NCI-H460 (cell line): ENCODE results near the gene SMIM15. TPM values are rescaled to one million over a fixed set of nuclear protein-coding genes. Genes with fewer than 3 reads are reported as not detected.

Experiments
- DNase-seq: peaks from one replicate; pipeline ENCODE4 v3.0.0-alpha.2; 2016; ENCODE audit warnings: low read depth; ENCODE audit errors: extremely low read depth
- total RNA-seq: library from RNA; depleted of rRNA; stranded (reverse); fragments of >200 nt; shearing (Covaris generic); gene quantifications from 2 replicates; pipeline ENCODE4 v1.2.3, GENCODE V29; 2014

SMIM15 gene
- total RNA-seq, 1 experiment from 2014 or later, result 97.0 TPM

DNA sequence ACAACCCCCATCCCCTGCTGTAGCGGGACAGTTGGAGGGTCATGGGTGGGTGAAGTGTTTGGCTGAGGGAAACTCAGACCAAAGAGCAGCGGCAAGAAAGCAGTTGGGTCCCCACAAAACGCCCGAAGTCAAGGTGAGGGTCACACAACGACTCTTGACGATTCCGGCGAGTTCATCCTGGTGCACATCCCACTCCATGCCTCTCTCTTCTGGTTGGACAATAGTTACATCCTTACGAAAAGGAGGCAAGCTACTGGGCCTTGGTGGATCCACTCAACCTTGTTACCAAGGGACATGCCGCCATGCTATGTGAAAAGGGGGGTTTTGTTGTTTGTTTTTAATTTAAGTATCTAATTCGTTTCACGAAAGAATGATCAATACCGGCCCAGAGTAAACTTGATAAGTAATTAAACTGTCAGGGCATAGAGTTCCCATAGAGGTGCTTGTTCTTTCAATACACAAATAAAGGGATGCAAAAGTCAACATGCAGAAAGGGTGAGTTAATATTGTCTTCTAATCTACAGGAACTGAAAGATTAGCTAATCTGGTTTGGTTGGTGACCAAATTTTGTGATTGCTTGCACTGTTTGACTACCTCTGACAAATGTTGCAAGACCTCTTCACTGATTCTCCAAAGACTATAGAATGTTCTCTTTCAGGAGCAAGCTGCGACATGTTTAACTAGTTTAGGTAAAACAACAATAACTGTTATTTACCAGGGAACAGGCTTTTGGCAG is 732 bp upstream of the SMIM15 start:
- peak; percentile 19 for DNase-seq

DNA sequence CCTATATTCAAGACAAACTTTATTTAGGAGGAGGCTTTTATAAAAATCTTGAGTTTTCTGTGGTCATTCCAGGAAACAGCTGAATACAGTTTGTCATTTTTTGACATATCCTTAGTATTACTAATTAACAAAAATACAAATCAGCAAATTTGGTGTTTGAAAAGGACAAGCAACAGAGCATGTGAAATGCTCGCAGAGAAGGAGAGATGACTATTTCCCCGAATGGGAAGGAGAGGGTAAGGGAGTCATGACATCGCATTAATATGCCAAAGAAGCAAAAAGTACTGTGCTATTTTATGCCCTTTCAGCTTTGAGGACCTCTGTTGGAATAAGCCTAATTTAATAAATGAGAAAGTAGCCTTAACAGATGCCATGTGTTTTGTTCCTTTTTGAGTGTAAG is 1.8 kb downstream of the SMIM15 start:
- no peak for DNase-seq

DNA sequence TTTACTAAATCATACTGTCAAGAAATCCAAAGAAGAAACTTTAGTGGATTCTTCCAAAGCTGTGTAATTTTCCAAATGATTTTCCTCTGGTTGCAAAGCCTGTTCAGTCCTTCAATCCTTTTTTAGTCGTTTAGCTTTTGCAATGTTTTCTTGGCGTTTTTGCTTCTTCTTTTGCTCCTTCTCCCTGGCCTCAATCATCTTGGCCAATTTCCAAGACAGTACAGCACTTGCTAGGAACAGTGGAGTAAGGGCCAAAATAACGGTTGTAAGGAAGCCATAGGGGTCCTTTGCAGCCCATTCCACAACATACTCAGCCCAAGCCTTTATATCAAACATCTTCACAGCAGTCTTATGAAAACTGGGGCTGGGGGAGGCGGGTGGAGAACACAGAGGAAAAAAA is 2.4 kb downstream of the SMIM15 start:
- DNase-seq, result no peak

DNA sequence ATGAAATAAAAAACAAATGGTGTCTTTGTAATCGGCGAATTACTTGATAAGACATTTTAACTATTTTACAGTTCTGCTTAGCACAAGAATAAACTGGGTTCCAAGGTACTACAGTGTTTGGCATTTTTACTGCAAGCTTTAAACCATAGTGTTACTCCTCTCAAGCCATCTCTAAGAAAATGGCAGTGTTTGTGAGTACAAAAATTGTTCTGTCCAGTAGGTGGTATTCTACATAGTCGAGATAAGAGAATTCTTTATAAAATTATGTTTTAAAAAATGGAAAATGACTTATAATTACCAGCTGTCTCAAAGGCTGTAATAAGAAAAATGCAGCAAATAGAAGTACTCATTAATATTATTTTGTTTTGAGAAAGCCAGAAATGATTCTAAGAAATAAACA is 3.2 kb downstream of the SMIM15 start:
- DNase-seq, result no peak

DNA sequence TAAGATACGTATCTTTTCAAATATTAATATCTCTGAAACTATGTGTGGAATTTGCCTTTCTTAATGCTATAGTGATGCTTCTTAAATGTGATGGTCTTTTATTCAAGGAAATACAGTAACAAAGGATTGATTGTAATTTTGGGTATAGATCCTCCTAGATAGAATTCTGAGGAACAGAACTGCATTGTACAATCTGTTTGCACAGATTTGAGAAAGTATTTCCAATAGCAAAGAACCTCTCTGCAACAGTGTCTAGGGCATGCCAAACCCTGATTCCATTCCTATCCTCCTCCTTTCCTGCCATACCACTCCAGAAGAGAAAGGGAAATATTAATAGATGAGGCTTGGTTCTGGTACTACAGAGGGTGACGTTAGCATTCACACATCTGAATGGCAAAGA is 10.4 kb downstream of the SMIM15 start:
- DNase-seq, result no peak

DNA sequence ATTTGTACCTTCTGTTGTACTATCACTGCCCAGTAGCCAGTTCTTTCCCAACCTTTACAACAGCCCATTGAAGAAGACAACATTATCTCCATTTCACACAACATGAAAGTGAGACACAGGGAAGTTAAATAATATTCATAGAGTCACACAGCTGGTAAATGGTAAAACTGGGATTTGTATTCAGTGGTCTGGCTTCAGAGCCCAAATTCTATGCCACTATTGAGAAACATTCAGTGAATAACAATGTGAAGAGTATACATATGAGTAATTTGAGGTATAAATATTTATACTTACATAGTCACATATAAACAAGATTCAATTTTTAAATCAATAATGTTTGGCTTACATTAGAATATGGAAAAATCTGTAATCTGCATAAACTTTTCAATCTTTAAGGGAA is 13.8 kb downstream of the SMIM15 start:
- DNase-seq, result no peak

DNA sequence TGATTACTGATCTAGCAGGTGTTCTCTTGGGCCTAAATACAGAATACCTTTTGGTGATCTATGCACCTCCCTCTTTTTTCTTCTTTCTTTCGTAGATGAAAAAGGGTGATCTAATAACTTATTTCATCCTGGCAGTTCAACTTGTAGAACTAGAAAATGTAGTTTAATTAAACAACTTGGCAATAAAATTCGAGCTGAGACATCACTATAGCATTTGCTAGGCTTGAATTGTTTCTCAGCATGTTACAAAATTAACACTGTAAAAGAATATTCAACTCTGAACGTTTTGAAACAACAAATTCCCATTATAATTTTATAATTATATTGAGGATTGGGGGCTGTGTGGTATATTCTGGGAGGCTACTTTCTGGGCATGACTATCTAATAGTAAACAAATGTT is 19.5 kb downstream of the SMIM15 start:
- DNase-seq, result no peak

DNA sequence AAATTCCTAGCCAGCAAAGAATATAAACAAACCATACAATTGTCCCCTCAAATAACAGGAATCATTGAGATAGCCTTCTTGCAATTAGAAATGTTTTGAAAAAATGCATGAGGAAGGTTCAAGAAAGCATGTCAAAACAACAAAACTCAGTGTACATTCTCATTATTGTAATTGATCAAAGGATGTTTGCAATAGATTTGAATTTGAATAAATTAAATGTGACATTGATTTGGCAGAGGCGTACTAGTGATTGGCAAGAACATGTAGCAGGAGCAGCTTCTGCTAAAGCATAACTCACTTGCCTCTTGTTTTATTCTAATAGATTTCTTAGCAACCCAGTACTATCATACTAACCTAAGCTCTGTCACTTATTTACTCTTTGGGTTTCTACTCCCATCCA is 19.9 kb downstream of the SMIM15 start:
- no peak for DNase-seq

DNA sequence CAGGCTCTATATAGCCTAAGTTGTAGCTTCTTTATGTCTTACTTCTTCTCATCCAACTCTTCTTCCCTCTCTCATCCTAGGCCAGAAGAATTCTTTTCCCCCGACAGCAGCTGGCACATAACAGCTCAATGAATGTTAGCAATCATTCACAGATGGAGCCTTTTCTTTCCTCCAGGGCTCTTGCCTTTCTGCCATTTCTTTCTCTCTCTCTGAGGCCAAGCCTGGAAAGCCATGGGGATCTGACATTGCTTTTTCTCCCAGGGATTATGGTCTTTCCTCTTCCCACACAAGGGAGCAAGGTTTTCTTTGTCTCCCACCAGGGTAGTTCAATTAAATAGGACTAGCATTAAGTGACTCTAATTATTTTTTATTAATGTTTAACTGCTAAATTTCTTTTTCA is 20.5 kb downstream of the SMIM15 start:
- no peak for DNase-seq

DNA sequence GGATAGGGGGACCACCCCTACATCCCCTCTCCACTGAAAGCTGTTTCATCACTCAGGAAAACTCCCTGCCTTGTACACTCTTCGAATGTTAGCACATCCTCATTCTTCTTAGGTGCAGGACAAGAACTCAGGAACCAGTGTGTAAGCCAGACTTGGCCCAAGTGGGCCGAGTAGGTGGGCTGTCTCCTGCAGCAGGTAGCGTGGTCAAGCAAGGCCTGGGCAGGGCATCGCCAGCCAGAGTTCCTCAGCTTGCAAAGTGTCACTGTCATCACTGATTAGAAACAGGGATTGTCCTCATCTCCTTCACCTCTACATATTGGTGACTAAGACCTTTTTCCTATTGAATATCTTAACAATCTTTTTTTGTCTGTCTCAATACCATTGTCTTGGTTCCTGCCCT is 22.3 kb downstream of the SMIM15 start:
- DNase-seq, result no peak

DNA sequence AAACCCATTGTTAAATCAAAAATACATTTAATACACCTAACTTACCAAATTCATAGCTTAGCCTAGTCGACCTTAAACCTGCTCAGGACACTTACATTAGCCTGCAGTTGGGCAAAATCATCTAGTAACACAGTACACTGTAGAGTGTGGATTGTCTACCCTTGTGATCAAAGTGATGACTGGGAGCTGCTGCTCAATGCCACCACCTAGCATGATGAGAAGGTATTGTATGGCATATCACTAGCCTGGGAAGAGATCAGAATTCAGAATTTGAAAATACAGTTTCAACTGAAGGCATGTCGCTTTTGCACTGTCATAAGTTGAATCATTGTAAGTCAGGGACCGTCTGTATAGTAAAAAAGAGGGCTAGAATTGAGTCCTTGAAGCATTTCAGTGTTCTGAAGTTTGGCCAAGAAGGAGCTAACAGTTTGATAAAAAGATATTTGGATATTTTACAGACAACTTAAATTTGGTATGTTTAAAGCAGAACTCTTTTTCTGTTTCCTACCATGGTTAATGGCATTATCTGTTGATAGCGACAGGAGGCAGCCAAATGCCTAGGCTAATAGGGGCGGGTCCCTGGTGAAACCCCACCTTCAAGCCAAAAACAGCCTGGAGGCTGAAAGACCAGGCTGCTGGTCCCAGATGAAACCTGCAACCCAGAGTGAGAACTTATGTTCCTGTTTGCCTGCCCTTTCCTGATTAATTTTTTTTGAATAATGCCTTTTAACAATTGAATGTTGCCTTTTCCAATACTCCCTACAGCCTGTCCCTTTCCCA is 23.0 kb downstream of the SMIM15 start:
- DNase-seq, result no peak

DNA sequence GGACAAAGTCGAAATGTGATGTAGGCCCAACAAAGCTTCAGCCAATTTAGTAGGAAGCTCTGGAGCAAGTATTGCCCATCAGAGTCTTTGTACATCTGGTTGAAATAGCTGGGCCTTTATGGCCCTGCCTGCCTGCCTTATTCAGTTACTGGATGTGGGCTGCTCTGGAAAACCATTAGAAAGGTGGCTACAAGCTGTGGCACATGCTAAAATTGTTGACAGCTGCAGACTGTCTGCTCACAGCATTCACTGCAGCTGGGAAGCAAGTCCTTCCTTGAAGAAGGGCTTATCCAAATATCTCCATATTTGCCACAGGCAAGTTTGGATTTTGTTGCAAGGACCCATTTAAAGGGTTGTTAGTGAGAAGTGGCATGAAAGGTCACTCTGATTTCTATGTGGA is 24.4 kb downstream of the SMIM15 start:
- DNase-seq, result no peak

DNA sequence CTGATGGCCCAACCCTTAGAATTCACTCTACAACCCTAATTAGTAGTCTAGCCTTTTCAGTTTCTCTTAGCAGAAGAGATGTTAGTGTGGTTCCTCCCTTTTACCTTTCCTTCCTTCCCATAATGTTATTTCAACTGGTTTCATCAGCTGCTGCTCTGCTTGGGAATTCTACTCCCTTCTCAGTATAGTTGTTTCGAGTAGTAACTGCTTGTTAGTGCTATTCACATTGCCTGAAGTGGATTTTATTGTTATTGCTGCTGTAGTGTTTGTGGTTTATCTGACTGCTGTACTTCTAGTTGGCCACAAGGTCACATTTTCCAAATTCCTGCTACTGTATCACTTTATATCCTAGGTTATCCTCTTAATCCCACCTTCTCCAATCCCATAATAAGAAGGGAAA is 29.7 kb downstream of the SMIM15 start:
- DNase-seq, result peak; percentile 55

DNA sequence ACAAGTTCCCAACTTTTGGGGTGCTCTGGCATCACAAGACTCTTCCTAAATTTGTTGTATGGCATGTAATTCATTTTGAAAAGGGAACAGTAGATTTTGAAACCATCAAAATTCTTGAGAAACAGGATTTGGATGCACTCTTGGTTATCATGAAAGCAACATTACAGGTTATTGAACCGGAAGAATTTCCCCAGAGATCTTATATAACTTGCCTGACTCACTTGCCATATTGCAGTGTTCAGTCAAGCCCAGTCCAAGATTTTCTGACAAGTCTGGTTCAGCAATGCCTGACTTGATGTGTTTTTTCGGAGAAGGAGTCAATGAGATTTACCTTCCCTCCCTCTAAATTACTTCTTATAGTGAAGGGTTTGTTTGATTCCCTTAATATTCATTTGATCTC is 32.0 kb downstream of the SMIM15 start:
- no peak for DNase-seq

DNA sequence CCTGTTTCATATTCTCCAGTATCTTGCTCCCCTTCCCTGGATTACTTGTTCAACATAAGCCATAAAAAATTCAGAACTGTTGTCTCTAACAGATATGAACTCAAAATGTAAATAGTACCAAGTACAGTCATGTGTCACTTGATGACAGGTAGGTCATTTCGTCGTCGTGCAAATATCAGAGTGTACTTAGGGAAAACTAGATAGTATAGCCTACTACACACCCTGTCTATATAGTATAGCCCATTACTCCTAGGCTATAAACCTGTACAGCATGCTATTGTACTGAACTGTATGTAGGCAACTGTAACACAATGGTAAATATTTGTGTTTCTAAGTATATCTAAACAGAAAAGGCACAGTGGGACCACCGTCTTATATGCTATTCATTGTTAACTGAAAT is 39.1 kb downstream of the SMIM15 start:
- DNase-seq, result no peak

DNA sequence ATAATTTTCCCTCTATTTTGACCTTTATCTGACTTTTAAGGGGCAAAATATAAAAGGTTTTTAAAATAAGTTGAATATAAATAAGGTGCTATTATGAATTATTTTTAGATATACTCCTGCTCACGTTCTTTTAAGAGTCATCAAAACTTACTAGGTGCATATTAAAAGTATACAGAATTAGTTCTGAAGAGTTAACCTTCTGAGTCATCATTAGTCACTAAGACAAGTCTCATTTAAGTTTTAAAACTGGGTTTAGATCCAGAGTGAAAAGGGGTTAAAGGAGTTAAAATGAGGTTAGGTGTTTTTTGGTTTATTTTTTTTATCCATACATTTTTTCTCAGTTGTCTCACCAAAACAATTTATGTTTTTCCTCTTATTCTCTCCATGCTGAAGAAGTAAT is 41.7 kb downstream of the SMIM15 start:
- DNase-seq, result no peak

DNA sequence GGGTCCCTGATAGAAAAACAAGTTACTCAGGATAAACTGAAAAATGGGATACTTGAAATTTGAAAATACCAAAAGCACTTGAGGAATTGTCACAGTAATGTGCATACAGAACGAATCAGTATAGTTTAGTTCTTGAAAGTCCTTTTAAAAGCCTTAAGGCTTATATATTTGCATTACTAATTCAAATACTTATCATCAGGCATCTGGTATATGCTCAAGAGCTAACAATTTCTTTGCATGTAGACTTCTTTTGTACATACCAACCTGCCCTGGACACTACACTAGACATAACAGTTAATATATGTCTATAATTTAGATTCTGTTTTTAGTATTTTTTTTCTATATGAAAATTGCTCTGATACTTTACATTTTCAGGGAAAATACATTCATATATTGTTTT is 43.2 kb downstream of the SMIM15 start:
- no peak for DNase-seq

DNA sequence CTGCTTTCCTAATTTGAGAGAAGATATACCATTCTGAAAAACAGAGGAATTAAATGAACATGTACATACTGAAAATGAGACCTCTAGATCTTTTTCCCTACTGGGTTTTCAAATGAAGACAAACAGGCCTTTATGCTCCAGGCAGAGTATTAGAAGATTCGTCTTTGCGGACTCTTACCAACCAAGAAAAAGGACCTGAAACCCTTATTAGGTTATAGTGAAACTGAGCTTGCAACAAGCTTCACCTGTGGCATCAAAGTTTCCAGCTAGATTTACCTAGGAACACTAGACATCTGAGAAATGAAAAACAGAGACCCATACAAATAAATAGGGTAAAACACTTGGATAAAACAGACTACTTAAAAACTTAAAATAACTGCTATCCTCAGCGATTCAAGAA is 46.3 kb downstream of the SMIM15 start:
- DNase-seq, result no peak

DNA sequence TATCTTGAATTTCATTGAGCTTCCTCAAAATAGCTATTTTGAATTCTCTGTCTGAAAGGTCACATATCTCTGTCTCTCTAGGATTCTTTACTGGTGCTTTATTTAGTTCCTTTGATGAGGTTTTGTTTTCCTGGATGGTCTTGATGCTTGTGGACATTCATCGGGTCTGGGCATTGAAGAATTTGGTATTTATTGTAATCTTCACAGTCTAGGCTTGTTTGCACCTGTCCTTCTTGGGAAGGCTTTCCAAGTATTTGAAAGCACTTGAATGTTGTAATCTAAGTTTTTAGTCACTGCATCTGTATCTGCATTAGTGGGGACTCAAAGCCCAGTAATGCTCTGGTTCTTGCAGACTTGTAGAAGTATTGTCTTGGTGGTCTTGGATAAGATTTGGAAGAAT is 47.8 kb downstream of the SMIM15 start:
- no peak for DNase-seq
